ENCODE data around the gene GRID1.
"Not testable (repeated sequence)": the region's sequence is repeated elsewhere in the genome, so short reads cannot be mapped to it uniquely, and the experiment has no call there.

Gene GRID1

DNA sequence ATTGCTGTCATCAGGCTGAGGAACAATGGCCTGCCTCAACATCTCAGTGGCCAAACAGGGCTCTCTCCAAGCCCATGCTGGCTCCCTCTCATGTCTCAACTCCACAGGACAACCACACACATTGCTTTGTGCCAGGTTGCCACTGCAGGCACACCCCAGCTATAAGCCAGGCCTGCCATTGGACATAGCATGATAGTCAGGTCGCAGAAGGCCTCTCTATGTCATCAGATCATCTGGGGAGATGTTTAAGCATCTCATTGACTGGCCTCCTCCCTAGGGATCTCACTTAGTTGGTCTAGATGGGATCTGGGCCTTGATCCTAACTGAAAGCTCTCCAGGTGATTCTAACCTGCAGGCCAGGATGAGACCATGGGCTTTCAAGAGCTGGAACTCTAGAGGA lies 257.2 kb downstream of the GRID1 start:
- no peaks in the 10 kb centered on the region for H4K20me1 ChIP-seq (ENCODE audit: insufficient read depth, low read length)
- H2AFZ ChIP-seq (ENCODE audit: low read length) = no peak overlapping the region
- H3K4me1 ChIP-seq (ENCODE audit: low read length) = no peaks in the 10 kb centered on the region
- H3F3A ChIP-seq (ENCODE audit: insufficient read depth, low read length) = no peaks in the 10 kb centered on the region
- no peak overlapping the region for H3K9ac ChIP-seq (ENCODE audit: low read length)
- H3K27me3 ChIP-seq (replicated peaks; ENCODE audit: insufficient read depth, low read length) = no peaks in the 10 kb centered on the region
- H3K4me2 ChIP-seq (ENCODE audit: low read depth, low read length) = no peak overlapping the region
- no peak for DNase-seq
- H3K9me3 ChIP-seq (replicated peaks; ENCODE audit: insufficient read depth, low read length) = no peaks in the 10 kb centered on the region
- no peak for TF ChIP-seq EZH2 (optimal IDR thresholded peaks at IDR 0.05; ENCODE audit: low read depth, low read length)
- TF ChIP-seq, protein P1, sequence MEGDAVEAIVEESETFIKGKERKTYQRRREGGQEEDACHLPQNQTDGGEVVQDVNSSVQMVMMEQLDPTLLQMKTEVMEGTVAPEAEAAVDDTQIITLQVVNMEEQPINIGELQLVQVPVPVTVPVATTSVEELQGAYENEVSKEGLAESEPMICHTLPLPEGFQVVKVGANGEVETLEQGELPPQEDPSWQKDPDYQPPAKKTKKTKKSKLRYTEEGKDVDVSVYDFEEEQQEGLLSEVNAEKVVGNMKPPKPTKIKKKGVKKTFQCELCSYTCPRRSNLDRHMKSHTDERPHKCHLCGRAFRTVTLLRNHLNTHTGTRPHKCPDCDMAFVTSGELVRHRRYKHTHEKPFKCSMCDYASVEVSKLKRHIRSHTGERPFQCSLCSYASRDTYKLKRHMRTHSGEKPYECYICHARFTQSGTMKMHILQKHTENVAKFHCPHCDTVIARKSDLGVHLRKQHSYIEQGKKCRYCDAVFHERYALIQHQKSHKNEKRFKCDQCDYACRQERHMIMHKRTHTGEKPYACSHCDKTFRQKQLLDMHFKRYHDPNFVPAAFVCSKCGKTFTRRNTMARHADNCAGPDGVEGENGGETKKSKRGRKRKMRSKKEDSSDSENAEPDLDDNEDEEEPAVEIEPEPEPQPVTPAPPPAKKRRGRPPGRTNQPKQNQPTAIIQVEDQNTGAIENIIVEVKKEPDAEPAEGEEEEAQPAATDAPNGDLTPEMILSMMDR (IDR thresholded peaks at IDR 0.05; ENCODE audit: low read length) = no peak
- no peak for TF ChIP-seq EZH2phosphoT487 (IDR thresholded peaks at IDR 0.05; ENCODE audit: low read length)
- no peaks in the 10 kb centered on the region for H3K9me2 ChIP-seq (replicated peaks; ENCODE audit: insufficient read depth, low read length)
- no peaks in the 10 kb centered on the region for H3K79me2 ChIP-seq (ENCODE audit: low read length)
- H3K4me3 ChIP-seq (ENCODE audit: low read length) = no peak overlapping the region
- no peak overlapping the region for H3K27ac ChIP-seq (ENCODE audit: low read length)
- no peaks in the 10 kb centered on the region for H3K36me3 ChIP-seq (replicated peaks; ENCODE audit: insufficient read depth, low read length)

DNA sequence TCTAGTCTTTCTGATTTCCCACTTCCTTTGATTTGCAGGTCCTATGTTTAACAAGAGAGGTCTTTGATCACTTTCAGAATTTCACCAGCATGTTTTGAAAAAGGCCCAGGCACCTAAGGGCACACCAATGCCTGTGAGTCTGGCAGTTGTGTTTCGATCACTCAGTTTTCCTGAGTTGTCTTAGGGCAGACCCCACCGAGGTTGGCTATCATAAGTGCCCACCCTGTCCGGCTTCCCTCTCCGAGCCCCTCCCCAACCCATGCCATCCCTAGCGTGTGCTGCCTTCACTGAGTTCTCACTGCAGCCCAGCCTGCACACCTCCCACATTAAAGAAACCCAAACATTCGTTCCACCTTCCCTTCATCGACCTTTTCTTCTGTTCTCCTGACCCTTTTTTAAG lies 257.9 kb downstream of the GRID1 start:
- Histone ChIP-seq H2AFZ (ENCODE audit: low read length) (no peak overlapping the region), H4K20me1 (ENCODE audit: insufficient read depth, low read length) (no peaks in the 10 kb centered on the region), H3K4me3 (ENCODE audit: low read length) (no peak overlapping the region), H3K79me2 (ENCODE audit: low read length) (no peaks in the 10 kb centered on the region), H3K27me3 (replicated peaks; ENCODE audit: insufficient read depth, low read length) (no peaks in the 10 kb centered on the region), H3K36me3 (replicated peaks; ENCODE audit: insufficient read depth, low read length) (no peaks in the 10 kb centered on the region), H3F3A (ENCODE audit: insufficient read depth, low read length) (no peaks in the 10 kb centered on the region), H3K9me3 (replicated peaks; ENCODE audit: insufficient read depth, low read length) (no peaks in the 10 kb centered on the region), H3K4me2 (ENCODE audit: low read depth, low read length) (no peak overlapping the region), H3K27ac (ENCODE audit: low read length) (no peak overlapping the region), H3K9me2 (replicated peaks; ENCODE audit: insufficient read depth, low read length) (no peaks in the 10 kb centered on the region), H3K4me1 (ENCODE audit: low read length) (no peaks in the 10 kb centered on the region), H3K9ac (ENCODE audit: low read length) (no peak overlapping the region)
- no peak for DNase-seq
- TF ChIP-seq EZH2phosphoT487 (IDR thresholded peaks at IDR 0.05; ENCODE audit: low read length) = no peak
- TF ChIP-seq EZH2 (optimal IDR thresholded peaks at IDR 0.05; ENCODE audit: low read depth, low read length) = no peak
- TF ChIP-seq, protein P1 (IDR thresholded peaks at IDR 0.05; ENCODE audit: low read length) = no peak

DNA sequence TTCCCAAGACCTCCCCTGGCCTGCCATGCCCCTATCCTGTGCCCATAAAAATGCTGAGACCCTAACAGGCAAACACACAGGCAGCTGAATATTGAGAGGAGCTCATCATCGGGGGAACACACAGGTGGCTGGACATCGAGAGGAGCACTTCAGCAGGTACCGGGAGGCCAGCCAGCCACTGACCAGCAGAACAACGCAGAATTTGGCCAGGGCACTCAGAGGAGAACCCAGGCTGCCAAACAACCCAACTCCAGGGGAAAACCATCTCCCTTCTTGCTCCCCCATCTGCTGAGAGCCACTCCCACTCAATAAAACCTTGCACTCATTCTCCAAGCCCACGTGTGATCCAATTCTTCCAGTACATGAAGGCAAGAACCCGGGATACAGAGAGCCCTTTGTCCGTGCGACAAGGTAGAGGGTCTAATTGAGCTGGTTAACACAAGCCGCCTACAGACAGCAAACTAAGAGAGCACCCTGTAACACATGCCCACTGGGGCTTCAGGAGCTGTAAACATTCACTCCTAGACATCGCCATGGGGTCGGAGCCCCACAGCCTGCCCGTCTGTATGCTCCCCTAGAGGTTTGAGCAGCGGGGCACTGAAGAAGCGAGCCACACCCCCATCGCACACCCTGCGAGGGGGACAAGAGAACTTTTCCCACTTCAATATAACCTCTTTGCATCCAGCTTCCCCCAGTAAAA lies 258.8 kb downstream of the GRID1 start:
- not testable (repeated sequence) for H3K9me2 ChIP-seq (replicated peaks; ENCODE audit: insufficient read depth, low read length); H3K4me2 ChIP-seq (ENCODE audit: low read depth, low read length); H3K27me3 ChIP-seq (replicated peaks; ENCODE audit: insufficient read depth, low read length)

DNA sequence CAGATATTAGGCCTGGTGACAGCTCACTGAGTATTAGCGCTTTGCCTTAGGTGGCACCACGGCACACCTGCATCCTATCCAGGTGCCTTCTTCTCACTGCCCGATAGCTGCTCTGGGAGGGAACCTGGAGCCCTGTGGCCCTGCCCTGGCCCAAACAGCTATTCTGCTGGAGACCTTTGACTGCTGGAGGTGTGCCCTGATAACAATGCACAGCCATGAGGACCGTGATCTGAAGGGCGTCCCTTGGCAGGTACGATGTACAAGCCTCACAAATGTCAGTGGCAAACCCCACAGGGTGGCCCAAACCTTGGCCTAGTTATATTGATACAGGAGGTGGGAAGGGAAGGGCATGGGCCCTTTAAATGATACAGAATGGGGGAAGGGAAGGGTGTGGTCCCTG lies 259.5 kb downstream of the GRID1 start:
- H3K4me3 ChIP-seq (ENCODE audit: low read length) = no peak overlapping the region
- no peaks in the 10 kb centered on the region for H4K20me1 ChIP-seq (ENCODE audit: insufficient read depth, low read length)
- DNase-seq = no peak
- no peak overlapping the region for H2AFZ ChIP-seq (ENCODE audit: low read length)
- H3F3A ChIP-seq (ENCODE audit: insufficient read depth, low read length) = no peaks in the 10 kb centered on the region
- no peak overlapping the region for H3K27ac ChIP-seq (ENCODE audit: low read length)
- no peaks in the 10 kb centered on the region for H3K9me2 ChIP-seq (replicated peaks; ENCODE audit: insufficient read depth, low read length)
- H3K9ac ChIP-seq (ENCODE audit: low read length) = no peak overlapping the region
- H3K4me1 ChIP-seq (ENCODE audit: low read length) = no peaks in the 10 kb centered on the region
- H3K27me3 ChIP-seq (replicated peaks; ENCODE audit: insufficient read depth, low read length) = no peaks in the 10 kb centered on the region
- TF ChIP-seq EZH2phosphoT487 (IDR thresholded peaks at IDR 0.05; ENCODE audit: low read length) = no peak
- TF ChIP-seq, protein P1 (IDR thresholded peaks at IDR 0.05; ENCODE audit: low read length) = no peak
- no peak for TF ChIP-seq EZH2 (optimal IDR thresholded peaks at IDR 0.05; ENCODE audit: low read depth, low read length)
- H3K36me3 ChIP-seq (replicated peaks; ENCODE audit: insufficient read depth, low read length) = no peaks in the 10 kb centered on the region
- H3K4me2 ChIP-seq (ENCODE audit: low read depth, low read length) = no peak overlapping the region
- H3K9me3 ChIP-seq (replicated peaks; ENCODE audit: insufficient read depth, low read length) = no peaks in the 10 kb centered on the region
- H3K79me2 ChIP-seq (ENCODE audit: low read length) = no peaks in the 10 kb centered on the region

More for the DNA sequence above, 258.8 kb downstream of the GRID1 start:
- not testable (repeated sequence) for H3F3A ChIP-seq (ENCODE audit: insufficient read depth, low read length); H3K4me1 ChIP-seq (ENCODE audit: low read length); H2AFZ ChIP-seq (ENCODE audit: low read length); H3K9ac ChIP-seq (ENCODE audit: low read length); H3K9me3 ChIP-seq (replicated peaks; ENCODE audit: insufficient read depth, low read length); H4K20me1 ChIP-seq (ENCODE audit: insufficient read depth, low read length); H3K36me3 ChIP-seq (replicated peaks; ENCODE audit: insufficient read depth, low read length); H3K4me3 ChIP-seq (ENCODE audit: low read length); H3K27ac ChIP-seq (ENCODE audit: low read length); H3K79me2 ChIP-seq (ENCODE audit: low read length); DNase-seq
